ENCODE data around the gene SMYD3.

SMYD3 gene

GRCh38 chr1:246454655-246455054 lies 52.4 kb downstream of the SMYD3 start:
- TF ChIP-seq CTCF (IDR thresholded peaks at IDR 0.05; ENCODE audit: borderline replicate concordance, insufficient read depth, low read depth, low read length) = no peak
- H3K4me3 ChIP-seq (ENCODE audit: low read depth, low read length) = no peak overlapping the region

- peak; percentile 33; the same call in 1 of the 2 replicates for TF ChIP-seq CTCF (IDR thresholded peaks at IDR 0.05; ENCODE audit: borderline replicate concordance, insufficient read depth, low read depth, low read length)
- no peak overlapping the region for H3K4me3 ChIP-seq (ENCODE audit: low read depth, low read length)
These were observed 56.3 kb downstream of the SMYD3 start for GRCh38 chr1:246450611-246451251.

GRCh38 chr1:246448373-246448772 lies 58.7 kb downstream of the SMYD3 start:
- H3K4me3 ChIP-seq (ENCODE audit: low read depth, low read length) = no peak overlapping the region
- no peak for TF ChIP-seq CTCF (IDR thresholded peaks at IDR 0.05; ENCODE audit: borderline replicate concordance, insufficient read depth, low read depth, low read length)

GRCh38 chr1:246447501-246447900 lies 59.6 kb downstream of the SMYD3 start:
- H3K4me3 ChIP-seq (ENCODE audit: low read depth, low read length) = no peak overlapping the region
- no peak for TF ChIP-seq CTCF (IDR thresholded peaks at IDR 0.05; ENCODE audit: borderline replicate concordance, insufficient read depth, low read depth, low read length)

GRCh38 chr1:246445503-246445902 lies 61.6 kb downstream of the SMYD3 start:
- no peak for TF ChIP-seq CTCF (IDR thresholded peaks at IDR 0.05; ENCODE audit: borderline replicate concordance, insufficient read depth, low read depth, low read length)
- no peak overlapping the region for H3K4me3 ChIP-seq (ENCODE audit: low read depth, low read length)

- no peak for TF ChIP-seq CTCF (IDR thresholded peaks at IDR 0.05; ENCODE audit: borderline replicate concordance, insufficient read depth, low read depth, low read length)
These were observed 62.5 kb downstream of the SMYD3 start for GRCh38 chr1:246444617-246445016.

GRCh38 chr1:246437961-246438360 lies 69.1 kb downstream of the SMYD3 start:
- no peak for TF ChIP-seq CTCF (IDR thresholded peaks at IDR 0.05; ENCODE audit: borderline replicate concordance, insufficient read depth, low read depth, low read length)
- H3K4me3 ChIP-seq (ENCODE audit: low read depth, low read length) = no peak overlapping the region

More at GRCh38 chr1:246444617-246445016, 62.5 kb downstream of the SMYD3 start:
- no peak overlapping the region for H3K4me3 ChIP-seq (ENCODE audit: low read depth, low read length)
